MV-4-11 (cell line): Measurements from ENCODE around the gene COL4A1.
"Not testable (repeated sequence)": the region's sequence is repeated elsewhere in the genome, so short reads cannot be mapped to it uniquely, and the experiment has no call there.

ENCODE experiments used
- DNase-seq: peaks from one replicate; lab custom pipeline; 2025; lab: John Stamatoyannopoulos, UW

Gene COL4A1

DNA sequence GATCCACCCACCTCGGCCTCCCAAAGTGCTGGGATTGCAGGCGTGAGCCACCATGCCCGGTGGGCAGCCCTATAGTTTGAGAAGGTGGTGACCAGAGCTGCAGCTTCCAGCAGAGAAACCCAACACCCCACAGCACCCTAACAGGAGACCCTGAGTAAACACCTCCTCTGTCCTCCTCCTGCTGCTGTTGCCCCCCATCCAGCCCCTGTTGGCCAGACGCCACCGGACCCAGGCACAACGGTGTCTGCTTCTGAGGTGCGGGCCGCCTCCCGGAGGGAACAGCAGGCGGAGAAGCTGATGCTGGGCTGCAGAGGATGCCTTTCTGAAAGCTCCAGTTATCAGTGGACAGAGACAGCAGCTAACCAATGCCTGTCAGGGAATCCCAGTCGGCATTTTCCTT is 175.5 kb downstream of the COL4A1 start:
- DNase-seq, result no peak

DNA sequence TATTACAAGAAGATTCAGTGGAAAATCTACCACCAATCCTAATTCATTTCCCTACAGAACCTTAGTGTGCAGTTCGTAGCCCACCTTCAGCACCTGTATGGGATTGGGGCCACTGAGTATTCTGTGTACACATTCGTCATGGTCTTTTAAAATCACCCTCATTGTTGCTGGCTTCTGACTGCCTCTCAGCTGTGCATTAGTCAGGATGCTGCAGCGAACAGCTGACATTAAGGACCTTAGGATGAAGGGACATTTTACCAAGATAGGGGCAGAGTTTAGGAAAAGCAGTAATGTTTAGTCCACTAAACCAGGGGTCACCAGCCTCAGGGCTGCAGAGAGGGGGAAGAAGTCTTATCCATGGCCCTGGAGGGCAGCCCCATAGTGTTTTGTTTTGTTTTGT is 176.5 kb downstream of the COL4A1 start:
- DNase-seq, result no peak

DNA sequence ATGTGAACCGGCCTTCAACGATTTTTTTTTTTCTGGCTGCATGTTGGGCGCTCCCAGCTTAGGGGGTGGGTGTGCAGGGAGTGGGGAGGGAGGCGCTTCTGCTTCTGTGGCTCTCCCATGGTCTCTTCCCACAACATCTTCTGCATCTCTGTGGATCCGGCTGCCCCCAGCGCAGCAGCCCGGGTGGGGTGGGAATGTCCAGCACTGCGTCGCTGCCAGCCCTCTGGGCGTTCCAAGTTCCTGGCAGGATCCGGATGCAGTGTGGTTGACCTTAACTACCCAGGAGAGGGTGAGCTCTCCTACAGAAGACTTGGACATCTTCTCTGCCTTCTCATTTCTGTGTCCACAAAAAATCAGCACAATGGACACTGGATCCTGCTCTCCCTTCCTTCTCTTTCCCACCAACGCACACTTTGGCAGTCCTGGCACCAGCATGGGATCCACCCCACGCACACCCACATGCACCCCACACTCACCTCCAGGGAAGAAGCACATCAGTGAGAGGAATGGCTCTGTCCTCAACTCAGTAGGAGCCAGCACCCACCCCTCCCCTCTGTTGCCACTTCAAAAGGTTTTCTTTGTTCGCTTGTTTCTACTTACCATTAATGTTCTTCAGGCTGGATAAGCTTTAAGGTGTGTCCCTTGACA is 177.3 kb downstream of the COL4A1 start:
- DNase-seq, result no peak

DNA sequence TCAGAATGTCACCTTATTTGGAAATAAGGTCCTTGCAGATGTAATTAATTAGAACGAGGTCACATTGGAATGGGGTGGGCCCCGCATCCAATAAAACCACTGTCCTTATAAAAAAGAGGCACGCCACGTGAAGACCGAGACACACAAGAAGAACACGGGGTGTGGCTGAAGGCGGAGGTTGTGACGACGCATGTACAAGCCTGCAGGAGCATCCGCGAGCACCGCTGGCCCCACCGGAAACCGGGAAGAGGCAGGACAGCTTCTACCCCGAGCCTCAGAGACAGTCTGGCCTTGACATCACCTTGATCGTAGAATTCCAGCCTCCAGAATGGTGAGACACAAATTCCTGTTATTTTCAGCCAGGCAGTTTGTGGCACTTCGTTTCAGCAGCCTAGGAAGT is 177.9 kb downstream of the COL4A1 start:
- no peak for DNase-seq

DNA sequence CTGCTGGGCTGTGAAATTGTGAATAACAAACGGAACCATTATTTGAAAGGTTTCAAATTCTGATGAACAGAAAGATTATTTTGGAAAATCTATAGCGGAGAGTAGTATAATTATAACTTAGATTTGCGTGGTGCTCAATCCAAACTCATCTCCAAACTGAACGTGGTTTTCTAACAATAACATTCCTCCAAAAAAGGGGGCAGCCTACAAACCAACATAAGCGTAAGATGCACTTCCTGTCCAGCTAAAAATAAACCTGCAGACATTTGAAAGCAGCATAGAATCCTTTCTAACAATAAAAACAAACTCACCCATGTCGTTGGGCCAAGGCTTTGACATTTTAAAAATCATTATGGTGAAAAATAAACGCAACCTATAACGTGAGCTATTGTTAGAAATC is 178.4 kb downstream of the COL4A1 start:
- peak; percentile 9 for DNase-seq

DNA sequence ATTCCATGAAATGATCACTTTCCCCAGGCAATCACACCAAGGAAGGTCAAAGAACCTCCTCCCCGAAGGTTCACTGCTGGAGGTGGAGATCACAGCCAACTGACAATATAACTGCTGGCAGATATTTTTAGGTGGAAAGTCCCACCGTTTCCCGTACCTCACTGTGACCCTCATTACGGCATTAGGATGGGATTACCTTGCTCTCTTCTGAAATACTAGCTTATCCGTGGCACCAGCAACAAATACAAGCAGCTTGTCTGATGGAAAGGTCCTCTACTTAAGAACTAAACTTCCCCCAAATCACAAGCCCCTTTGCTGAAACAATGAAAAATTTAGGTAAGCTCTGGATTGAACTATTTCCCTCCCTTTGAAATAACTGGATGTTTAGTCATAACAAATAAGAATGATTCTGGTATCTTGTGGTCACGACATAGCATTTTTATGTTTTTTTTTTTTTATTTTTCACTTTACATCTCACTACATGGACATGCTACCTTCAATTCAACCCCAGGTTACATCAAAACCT is 178.9 kb downstream of the COL4A1 start:
- DNase-seq, result no peak

DNA sequence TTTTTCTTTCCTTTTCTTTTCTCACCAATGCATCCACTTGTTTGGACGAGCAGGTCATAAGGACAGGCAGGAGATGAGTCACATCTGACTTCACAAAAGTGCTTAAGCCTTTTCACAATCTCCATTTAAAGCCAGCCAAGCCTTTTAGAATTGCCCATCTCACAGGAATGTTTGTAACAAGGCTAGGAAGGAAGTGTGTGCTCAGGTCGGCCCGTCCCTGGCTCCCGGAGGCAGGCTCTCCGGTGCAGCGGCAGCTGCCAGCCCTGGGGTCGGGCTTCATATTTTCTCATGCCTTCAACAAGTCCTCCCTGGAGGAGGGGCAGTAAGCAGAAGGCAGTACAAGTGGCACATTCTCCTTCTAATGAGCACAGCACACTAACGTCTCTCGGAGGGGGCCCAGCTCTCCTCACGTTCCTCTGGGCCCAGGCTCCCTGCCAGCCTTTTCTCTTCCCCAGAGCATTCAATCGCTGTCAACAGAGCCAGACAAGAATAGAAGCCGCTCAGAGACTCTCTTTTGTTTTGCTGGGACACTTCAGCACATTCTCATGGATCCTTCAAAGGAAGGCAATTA is 180.5 kb downstream of the COL4A1 start:
- DNase-seq, result peak; percentile 36

DNA sequence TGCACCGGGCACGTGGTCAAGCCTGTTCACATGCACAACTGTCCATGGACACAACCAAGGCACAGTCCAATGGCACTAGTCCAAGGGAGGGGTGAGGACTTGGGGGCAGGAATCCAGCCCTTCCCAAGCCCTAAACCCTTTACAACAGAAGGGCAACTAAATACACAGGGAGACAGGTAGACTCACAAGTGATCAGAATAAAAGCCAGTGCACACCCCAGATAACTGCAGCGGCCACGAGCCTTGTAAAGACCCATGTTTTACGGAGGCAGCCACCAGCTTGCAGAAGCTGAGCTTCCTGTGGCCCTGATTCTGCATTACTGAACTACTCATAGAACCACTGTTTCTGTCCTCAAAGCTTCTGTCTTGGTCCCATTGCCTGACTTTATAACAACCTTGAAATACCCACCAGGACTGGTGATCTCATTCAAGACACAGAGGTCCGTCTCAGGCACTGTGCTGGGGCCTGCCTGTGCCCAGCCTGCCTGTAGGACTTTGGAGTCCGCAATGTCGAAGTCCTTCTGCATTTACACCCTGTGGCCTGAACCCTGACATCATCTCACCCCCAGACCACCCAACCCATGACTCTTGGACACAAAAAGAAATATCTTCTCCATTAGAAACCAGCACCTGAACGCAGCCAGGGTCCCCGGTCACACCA is 181.2 kb downstream of the COL4A1 start:
- DNase-seq, result no peak

DNA sequence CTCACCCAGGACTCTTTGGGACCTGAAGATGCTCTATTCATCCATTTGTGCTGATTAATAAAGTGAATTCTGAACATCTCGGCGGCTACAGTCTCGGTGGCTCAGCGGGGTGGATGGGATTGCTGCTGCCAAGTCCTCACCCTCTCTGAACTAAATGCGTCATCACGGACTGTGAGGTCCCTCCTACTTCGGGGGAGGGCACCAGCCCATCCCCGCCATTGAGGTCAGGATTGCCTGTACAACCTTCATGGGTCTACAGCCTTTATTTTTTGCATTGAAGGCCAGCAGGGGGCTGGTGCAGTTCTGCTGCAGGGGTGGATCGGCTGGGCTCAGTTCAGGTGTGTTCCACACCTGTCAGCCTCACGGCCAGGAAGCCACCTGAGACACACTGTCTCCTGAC is 181.8 kb downstream of the COL4A1 start:
- DNase-seq, result no peak

DNA sequence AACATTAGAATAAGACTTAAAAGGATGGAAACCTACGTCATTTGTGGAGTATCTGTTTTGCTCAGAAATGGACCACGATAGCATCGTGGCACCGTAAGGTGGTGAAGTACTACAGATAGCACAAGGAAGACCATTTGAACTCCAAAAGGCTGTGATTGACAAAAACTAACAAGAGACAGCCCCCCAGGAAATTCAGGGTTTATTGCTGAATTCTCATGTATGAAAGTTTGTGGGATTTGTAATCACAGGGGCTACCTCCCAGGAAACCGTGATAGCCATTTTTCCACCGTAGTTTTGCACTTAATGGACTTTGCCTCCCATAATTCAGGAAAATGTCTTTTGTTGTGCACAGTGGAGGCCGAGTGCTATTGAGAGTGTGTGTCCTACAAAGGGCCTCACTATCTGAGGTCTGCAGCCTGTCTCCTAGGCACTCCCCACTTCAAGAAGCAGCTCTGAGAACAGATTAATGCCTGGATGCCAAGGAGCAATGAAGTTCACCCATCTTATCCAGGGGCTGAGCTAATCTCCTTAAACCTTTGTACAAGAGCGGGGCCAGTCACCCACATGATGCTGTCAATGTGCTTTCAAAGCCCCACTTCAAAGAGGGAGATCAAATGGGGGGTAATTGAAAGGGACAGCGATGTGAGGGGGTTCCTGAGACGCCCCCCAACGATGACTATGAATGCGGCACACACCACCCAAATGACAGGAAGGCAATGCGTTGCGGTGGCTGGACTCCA is 182.6 kb downstream of the COL4A1 start:
- DNase-seq, result no peak

DNA sequence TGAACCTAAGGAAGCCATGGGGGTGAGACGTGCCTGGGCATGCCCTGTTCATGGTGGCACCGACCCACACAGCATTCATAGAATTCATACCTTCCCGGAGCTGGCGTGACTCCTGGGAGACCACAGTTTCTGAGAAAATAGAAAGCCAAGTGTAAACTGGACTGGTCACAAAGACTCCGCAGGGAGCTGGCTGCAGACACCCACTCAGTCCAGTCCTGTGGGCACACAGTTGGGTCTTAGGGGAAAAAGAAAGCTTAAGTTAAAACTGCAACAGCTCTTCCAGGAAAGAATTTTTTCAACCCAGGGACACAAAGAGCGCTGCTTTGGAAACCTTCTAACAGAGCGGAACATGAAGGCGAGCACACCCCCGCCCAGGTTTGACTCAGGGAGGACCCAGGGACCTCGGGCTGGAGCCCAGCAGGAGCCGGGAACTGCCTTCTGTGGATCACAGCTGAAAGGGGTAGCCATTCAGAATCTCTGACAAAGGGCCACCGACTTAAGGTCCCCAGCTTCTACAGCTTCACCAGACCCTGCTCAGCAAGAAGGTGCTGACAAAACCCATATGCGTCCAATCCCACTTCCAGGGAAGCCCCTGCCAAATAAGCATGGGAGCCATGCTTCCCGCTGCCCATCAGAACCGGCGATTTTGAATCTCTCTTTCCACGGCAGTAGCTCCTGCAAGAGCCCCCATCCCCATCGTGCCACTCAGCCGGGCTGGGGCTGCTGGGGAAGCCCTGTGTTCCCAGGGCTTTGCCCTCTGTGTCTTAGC is 183.7 kb downstream of the COL4A1 start:
- no peak for DNase-seq

DNA sequence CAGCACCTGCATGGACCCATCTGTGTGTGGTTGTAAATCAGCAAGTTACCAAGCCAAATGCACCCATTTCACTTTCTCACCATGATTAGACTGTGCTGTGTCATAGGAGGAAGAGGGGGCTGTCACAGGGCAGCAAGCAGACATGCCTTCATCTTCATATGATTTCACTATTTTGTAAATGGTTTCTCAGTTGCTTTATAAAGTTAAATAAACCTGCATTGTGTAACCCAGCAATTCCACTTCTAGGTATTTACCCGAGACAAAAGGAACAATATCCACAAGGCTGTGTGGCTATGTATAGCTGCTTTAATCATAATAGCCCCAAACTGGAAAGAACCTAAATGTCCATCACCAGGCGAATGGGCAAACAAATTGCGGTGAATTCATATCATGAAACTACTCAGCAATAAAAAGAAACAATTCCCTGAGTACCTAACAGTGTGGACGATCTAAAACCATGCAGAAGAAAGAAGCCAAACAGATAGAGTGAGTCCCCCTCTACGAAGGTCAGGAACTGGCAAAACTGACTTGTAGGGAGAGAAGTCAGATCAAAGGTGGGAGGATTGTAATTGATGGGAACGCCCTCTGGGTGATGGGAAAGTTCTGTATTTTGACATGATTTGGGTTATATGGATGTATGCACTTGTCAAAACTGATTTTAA is 185.4 kb downstream of the COL4A1 start:
- no peak for DNase-seq

DNA sequence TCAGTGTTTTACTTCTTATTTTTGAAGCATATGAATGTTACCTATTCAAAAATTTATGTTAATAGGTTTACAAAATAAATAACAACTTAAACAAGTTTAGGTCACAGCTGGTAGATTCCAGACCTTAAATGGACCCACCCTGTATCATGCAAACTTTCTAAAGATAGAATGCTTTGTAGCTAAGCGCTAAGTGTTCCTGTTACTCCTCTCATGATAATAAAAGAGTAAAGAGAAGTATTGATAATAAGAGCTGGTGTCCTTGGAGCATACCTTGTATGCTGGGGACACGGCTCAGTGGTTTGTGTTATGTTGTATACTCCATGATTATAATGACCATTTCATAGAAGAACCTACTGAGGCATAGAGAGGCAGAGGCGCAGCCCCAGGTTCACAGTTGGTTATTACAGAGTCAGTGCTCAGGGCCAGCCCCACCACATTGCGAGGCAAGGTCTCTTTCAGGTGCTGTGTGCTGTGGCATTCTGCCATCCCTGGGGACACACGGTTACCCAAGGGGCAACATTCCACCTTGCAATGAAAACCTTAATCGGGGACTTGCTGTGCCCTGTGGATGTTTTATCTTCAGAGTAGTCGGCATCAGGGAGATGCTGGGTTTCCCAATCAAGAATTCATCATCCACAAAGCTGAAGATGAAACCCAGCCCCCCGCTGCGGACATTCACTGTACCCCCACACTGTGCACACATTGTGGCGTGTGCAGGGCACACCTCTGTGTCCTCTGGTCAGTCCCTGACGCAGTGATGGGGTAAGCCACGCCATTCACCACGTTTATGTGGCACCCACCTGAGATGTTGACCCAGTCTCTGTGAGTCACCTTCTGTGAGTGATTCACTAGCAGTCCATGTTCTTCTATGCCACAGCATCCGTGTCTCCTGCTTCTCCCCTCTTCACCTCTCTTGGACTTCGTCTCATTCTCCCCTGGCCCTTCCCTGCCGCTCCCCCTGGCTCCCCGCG is 186.7 kb downstream of the COL4A1 start:
- no peak for DNase-seq

DNA sequence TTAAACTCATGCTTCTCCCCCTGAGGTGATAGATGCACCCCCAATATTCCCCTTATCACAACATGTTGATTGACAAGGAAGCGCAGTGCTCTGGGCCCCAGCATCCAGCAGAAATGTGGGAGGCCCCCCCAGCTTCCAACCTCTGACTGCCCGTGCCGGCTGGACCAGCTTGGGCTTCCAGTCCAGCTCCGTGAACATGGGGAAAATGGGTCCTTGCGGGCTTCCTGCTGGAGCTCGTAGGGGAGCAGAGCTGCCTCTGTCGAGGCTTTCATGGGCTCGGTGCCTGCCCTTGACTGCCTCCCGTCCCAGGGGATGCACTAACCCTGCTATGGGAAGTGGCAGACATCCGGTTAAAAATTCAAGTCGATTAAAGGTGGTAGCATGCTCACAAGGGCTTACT is 188.9 kb downstream of the COL4A1 start:
- no peak for DNase-seq

DNA sequence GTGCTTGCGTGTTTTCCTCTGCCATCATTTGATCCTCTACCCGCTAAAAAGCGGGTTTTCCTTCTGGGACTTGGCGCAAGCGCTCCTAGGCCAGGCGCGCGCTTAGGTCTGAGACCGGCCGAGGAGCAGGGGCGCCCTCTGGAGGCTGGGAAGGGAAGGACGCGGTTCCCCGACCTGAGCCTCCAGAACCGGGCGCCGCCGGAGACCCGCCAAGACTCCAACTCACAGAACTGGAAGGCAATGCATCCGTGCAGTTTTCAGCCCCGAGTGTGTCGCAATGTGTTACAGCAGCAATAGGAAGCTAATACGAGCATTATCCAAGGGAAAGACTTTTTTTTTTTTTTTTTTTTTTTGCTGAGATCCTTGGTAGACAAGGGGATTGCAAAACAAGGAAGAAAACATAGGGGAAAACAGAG is 190.9 kb downstream of the COL4A1 start:
- peak; percentile 24 for DNase-seq

DNA sequence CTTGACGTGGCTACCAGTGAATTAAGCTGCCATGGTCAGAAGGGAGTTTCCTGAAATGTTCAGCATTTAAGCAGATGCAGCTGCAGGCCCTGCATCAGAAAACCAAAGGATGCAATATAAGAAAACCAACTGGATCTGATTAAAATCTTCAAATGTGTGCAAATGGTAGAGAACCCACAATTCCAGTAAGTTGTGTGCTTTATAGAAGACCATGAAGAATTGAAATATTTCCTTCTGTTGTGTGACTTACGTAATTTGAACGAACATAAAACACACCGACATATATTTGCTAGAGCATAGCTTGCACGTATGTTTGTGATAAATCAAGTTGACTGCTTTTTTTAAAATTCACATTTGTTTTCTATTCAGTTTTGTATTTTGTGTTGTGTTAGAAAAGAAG is 191.4 kb downstream of the COL4A1 start:
- no peak for DNase-seq

DNA sequence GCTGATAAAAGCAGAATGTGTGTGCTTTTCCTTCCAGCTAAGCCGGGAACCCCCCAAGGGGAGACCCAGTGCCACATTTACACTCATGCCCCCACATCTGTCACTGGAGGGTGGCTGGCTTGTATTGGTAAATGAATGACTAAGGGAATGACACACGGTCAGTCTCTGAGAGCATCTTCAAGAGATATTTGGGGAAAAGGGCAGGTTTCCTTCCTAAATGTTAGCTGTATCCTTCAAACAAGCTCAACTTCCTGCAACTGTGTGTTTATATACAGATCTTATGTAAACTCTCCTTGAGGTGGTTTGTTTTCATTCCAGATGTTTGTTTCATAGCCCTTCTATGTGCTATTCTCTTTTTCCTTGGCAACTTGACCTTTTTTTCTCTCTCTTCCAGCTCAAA is 192.6 kb downstream of the COL4A1 start:
- DNase-seq, result no peak

DNA sequence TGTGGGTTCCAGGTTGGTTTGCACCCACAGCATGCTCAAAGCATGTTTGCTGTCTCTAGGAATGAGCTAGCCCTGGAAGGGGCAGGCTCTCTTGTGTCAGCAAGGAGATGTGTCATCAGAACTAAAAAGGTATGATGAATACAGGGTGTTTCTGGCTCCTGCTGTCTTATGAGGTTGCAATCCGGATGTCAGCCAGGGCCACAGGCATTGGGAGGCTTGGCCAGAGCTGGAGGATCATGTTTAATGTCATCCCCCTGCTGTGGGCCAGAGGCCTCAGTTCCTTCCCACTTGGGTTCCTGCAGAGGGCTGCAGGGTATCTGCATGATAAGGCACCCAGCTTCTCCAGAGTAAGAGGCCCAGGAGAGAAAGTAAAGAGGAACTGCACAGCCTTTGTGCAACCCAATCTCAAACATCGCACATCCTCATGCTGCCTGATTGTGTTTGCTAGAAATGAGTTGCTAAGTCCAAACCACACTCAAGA is 193.6 kb downstream of the COL4A1 start:
- no peak for DNase-seq

DNA sequence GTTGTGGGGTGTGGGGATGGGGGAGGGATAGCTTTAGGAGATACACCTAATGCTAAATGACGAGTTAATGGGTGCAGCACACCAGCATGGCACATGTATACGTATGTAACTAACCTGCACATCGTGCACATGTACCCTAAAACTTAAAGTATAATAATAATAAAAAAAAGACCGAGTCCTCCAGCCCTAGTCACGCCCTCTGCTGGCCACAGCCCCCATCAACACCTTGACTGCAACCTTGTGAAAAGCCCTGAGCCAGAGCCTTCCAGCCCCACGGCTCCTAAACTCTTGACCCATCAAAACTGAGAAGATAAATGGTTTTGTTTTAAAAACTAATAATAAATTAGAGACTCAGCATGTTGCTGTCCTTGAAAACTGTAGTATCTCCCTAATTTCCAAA is 194.6 kb downstream of the COL4A1 start:
- not testable (repeated sequence) for DNase-seq

DNA sequence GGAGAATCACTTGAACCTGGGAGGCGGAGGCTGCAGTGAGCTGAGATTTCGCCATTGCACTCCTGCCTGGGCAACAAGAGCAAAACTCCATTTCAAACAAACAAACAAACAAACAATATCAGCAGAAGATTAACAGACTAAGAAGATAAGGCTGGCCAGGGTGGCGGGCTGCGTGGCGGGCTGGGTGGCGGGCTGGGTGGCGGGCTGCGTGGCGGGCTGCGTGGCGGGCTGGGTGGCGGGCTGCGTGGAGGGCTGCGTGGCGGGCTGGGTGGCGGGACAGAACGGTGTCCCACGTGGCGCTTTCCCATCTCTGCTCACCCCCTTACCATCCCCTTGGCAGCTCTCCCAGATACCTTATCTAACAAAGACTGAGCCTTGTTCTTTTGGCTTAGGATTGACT is 196.2 kb downstream of the COL4A1 start:
- DNase-seq, result no peak
